Effector CD8-positive, alpha-beta T cell (primary cell): Measurements from ENCODE around the gene ZSWIM1.
"Not testable (repeated sequence)": the region's sequence is repeated elsewhere in the genome, so short reads cannot be mapped to it uniquely, and the experiment has no call there.

ENCODE experiments used
- DNase-seq: peaks from one replicate; lab custom pipeline; 2025; lab: John Stamatoyannopoulos, UW

ZSWIM1 gene

GRCh38 chr20:45890077-45890984 is 9.3 kb downstream of the ZSWIM1 start:
- peak; percentile 30 for DNase-seq

DNA sequence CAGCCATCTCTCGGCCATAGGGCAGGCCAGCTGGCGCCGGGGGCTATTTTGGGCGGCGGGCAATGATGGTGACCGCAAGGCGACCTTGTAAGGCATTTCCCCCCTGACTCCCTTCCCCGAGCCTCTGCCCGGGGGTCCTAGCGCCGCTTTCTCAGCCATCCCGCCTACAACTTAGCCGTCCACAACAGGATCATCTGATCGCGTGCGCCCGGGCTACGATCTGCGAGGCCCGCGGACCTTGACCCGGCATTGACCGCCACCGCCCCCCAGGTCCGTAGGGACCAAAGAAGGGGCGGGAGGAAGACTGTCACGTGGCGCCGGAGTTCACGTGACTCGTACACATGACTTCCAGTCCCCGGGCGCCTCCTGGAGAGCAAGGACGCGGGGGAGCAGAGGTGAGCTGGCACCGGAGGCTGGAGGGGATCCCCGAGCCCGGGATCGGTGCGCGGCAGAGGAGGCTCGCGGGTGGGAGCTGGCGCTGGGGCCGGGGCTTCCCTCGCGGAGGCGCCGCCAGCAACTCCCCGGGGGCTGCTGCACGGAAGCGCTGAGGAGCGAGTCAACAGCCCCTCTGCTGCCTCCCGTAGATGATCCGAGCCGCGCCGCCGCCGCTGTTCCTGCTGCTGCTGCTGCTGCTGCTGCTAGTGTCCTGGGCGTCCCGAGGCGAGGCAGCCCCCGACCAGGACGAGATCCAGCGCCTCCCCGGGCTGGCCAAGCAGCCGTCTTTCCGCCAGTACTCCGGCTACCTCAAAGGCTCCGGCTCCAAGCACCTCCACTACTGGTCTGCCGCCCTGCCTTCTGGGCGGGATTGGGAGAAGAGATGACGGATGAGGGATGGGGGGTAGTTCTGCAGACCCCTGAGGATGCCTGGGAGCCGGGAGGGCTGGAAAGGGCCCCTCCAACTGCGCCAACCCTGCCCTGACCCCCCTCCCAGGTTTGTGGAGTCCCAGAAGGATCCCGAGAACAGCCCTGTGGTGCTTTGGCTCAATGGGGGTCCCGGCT is 10.3 kb downstream of the ZSWIM1 start, which contains the start of the genes CTSA and NEURL2:
CTSA (plus strand) TSS at position 351 of the 999 bp plus-strand sequence; CDS start at position 585, 234 bp downstream.
NEURL2 (minus strand) TSS at position 224 of the 999 bp plus-strand sequence; CDS start at position 7, 217 bp downstream.
- peak; percentile 77 for DNase-seq

DNA sequence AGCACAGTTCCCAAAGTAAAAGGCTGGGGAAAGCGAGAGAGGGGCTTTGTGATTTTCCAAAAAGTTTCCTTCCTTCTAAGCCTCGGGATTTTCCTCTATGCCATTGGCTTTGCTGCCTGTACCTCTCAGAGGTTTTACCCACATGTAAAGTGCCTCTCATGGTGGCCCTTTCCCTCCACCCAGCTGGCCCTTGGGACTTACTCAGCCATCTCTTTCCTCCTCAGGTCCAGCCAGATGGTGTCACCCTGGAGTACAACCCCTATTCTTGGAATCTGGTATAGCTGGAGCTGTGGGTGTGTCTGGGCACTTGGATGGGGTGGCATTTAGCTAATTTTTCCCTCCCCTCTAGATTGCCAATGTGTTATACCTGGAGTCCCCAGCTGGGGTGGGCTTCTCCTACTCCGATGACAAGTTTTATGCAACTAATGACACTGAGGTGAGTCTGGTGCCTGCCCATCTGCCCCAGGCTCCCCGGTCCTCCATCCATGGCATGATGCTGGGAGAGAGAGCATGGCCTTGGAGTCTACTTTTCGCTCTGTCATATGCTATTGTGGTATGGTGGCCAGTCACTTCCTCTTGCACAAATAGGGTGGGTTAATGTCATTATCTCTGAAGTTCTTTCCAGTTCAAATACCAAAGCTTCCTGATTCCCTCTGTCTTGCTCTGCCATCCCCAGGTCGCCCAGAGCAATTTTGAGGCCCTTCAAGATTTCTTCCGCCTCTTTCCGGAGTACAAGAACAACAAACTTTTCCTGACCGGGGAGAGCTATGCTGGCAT is 11.2 kb downstream of the ZSWIM1 start:
- no peak for DNase-seq

DNA sequence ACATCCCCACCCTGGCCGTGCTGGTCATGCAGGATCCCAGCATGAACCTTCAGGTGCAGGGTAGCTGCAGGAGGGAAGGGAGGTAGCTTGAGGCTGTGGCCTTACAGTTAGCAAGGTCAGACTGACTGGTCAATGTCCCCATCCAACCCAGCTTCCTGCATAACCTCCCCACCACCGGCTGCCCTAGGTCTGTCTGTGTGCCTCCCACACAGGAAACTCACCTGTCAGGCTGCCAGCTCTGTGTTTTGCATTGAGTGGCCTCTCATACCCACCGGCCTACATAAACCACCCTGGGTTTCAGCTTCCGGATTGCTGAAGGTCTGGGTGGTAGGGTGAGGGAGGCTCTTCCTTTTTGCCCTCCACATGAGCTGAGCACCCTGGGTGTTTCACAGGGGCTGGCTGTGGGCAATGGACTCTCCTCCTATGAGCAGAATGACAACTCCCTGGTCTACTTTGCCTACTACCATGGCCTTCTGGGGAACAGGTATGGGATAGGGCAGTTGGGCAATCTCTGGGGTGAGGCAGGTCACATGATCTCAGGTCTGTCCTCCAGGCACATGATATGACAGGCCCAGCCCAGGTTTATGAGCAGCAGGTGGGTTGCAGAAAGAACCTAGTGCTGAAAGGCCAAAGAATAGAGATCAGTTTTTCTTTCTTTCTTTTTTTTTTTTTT is 11.9 kb downstream of the ZSWIM1 start:
- DNase-seq, result no peak

DNA sequence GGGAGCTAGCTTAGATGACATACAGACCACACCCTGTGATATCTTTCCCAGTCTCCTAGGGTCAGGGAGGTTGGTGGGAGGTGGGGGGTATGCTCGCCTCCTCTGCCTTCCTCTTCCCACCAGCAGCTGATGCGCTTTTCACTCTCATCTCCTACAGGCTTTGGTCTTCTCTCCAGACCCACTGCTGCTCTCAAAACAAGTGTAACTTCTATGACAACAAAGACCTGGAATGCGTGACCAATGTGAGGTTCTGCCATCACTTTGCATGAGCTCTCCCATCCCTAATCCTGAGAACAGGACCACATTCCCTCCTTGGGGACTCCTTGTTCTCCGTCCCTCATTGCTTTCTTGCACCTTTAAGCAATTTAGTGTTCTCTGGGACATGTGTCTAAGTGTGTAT is 12.8 kb downstream of the ZSWIM1 start:
- DNase-seq, result no peak

GRCh38 chr20:45894797-45895196 is 13.8 kb downstream of the ZSWIM1 start:
- no peak for DNase-seq

GRCh38 chr20:45896641-45897161 is 15.7 kb downstream of the ZSWIM1 start:
- DNase-seq, result no peak

GRCh38 chr20:45897289-45897688 is 16.3 kb downstream of the ZSWIM1 start:
- no peak for DNase-seq

GRCh38 chr20:45897692-45898091 is 16.7 kb downstream of the ZSWIM1 start:
- DNase-seq, result no peak

DNA sequence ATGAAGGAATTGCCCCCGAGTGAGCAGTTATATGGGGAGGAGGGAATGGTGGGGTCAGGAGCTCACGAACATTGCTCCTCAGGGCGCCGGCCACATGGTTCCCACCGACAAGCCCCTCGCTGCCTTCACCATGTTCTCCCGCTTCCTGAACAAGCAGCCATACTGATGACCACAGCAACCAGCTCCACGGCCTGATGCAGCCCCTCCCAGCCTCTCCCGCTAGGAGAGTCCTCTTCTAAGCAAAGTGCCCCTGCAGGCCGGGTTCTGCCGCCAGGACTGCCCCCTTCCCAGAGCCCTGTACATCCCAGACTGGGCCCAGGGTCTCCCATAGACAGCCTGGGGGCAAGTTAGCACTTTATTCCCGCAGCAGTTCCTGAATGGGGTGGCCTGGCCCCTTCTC is 17.3 kb downstream of the ZSWIM1 start:
- DNase-seq, result no peak

DNA sequence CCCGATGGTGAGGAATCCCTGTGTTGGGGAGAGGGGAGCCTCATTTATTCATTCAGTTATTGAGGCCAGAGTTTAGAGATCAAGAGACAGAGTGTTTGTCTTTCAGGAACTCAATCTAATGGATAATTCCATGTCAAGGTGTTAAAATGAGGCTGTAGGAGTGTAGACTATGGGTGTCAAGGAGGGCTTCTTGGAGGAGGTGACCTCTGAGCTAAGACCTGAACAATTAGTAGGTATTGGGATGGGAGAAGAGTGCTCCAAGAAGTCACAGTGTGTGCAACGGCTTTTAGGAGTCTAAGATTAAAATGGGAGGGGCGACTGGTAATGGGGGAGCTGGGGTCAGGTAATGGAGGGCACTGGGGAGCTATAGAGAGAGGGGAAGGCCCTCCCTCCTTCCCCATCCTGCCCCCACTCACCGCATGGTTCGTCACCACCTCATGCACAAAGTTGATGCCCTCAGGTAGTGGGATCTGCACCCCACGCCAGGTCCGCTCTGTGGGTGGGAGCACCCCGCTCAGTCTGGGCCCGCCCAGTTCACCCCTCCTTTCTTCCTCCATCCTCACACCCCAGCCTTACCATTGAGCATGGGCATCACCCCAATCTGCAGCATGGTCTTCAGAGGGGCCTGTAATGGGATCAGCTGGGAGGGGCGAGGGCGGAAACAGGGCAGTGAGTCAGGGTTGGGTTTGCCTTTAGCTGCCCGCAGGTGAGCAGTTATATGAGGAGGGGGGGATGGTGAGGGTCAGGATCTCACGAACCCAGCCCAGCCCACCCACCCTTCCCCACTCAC is 18.2 kb downstream of the ZSWIM1 start:
- no peak for DNase-seq

DNA sequence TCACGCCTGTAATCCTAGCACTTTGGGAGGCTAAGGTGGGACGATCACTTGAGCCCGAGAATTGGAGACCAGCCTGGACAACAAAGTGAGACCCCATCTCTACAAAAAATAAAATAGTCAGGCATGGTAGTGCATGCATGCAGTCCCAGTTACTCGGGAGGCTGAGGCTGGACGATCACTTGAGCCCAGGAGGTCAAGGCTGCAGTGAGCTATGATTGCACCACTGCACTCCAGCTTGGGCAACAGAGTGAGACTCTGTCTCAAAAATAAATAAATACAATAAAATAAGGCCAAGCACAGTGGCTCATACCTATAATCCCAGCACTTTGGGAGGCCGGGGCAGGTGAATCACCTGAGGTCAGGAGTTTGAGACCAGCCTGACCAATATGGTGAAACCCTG is 20.3 kb downstream of the ZSWIM1 start:
- DNase-seq, result not testable (repeated sequence)

DNA sequence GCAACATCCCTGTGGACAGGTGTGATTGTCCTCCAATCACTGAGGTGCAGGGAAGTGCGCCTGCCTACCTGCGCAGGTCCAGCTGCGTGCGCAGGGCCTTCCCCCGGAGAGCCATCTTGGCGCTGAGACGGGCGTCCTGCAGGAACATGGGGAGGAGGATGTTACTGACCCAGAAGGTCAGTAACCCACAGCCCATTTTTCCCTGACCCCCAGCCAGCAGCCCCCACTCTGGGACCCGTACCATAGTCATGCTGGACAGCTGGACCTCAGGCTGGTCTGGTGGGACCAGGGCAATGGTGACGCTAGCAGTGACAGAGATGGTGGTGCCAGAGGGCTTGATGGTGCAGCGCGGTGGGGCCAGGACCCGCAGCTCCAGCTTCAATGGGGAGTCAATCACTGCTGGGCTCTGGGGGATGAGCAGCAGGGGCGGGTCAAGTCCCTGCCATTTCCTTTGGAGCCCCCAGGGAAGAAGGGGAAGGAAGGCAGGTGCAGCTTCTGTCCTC is 21.2 kb downstream of the ZSWIM1 start:
- no peak for DNase-seq

DNA sequence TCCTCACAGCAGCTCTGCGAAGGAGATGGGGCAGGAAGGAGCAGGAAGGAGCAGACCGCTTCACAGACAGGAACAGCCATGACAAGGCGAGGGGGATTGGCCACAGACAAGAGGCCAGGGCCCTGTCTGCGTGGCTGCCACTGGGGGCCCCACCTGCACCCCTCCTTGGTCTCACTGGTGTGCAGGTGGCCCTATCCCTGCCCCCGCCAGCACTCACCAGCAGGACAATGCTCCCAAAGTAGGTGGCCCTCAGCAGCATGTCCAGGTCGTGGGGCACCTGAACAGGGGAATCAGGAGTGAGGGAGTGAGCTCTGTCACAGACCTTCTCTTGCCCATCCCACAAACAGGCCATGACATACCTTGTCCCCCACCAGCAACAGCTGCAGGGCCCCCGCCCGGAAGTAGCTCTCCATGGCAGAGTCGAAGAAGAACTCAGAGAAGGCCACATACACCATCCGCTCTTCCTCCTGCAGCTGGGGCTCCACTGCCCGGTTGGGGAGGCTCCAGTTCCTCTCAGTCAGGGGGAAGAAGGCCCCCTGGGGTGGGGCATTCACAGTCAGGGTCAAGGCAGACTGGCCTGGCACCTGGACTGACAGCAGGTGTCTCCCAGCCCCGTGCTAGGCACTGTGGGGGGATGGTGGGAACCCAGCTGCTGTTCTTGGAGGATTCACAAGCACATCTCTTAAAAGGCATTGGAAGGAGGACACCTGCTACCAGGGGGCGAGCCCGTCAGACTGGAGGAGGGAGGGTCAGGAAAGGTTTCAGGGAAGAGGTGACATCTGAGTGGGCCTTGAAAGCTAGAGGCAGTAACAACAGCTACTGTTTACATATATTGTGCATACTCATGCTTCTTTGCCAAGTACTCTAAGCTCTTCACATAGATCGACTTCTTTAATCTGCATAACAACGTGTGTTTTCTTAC is 23.8 kb downstream of the ZSWIM1 start:
- no peak for DNase-seq

DNA sequence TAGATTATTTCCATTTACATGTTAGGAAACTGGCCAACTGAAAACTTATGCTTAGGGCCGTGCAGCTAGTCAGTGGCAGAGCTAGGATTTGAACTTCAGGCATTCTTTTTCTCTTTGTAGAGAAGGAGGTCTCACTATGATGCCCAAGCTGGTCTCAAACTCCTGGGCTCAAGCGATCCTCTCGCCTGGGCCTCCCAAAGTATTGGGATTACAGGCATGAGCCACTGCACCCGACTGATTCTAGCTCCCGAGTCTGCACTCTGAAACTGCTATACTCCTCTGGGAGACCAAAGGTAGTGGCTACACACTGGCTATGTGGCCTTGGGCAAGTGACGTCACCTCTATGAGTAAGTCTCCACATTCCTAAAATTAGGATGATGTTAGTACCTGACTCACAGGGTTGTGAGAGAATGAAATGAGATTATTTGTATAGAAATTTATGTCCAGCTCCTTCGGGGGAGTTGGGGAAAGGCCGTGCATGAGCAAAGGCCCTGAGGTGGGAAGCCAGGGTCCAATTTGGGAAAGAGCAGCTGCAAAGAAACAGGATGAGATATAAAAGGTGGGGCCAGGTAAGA is 24.6 kb downstream of the ZSWIM1 start:
- no peak for DNase-seq

GRCh38 chr20:45907219-45907948 is 26.4 kb downstream of the ZSWIM1 start:
- no peak for DNase-seq

- no peak for DNase-seq
These were observed 27.1 kb downstream of the ZSWIM1 start for GRCh38 chr20:45908084-45908483.
